Activated CD8-positive, alpha-beta T cell treated with anti-CD3 and anti-CD28 coated beads, Interleukin-2, amount 10 ng/mL, durations not matched to agents 7 days and 5 days (primary cell): ENCODE data around the gene SRCAP. TPM values are rescaled to one million over a fixed set of nuclear protein-coding genes. Genes with fewer than 3 reads are reported as not detected.

Source experiments
- ATAC-seq: fragments of 150-1000 bp; cut with Tn5 transposase; one replicate; pipeline ENCODE4 v1.10.0; 2021; ENCODE audit warnings: moderate library complexity
- CTCF ChIA-PET: fragments of 350-600 bp; sonication (Branson Sonifier 250); formaldehyde crosslinking; loops from one replicate; lab custom pipeline; 2021; ENCODE audit warnings: antibody characterized with exemption; lab: Charles Lee
- POLR2A ChIA-PET: fragments of 350-600 bp; sonication (Branson Sonifier 250); formaldehyde crosslinking; loops from one replicate; lab custom pipeline; 2021; ENCODE audit warnings: antibody characterized with exemption; lab: Charles Lee
- DNase-seq: peaks from one replicate; pipeline ENCODE4 v3.0.0-alpha.2; 2020
- H3K27ac Mint-ChIP-seq: one replicate; pipeline ENCODE4 v1.8.0; 2021; ENCODE audit warnings: mild to moderate bottlenecking, mixed read lengths
- H3K27me3 Mint-ChIP-seq: one replicate; pipeline ENCODE4 v1.8.0; 2021; ENCODE audit warnings: low read depth, mixed read lengths
- H3K36me3 Mint-ChIP-seq: one replicate; pipeline ENCODE4 v1.8.0; 2021; ENCODE audit warnings: low read depth, mixed read lengths
- H3K4me1 Mint-ChIP-seq: one replicate; pipeline ENCODE4 v1.8.0; 2021; ENCODE audit warnings: low read depth, mixed read lengths
- H3K4me3 Mint-ChIP-seq: one replicate; pipeline ENCODE4 v1.8.0; 2021; ENCODE audit warnings: mild to moderate bottlenecking, mixed read lengths
- H3K9me3 Mint-ChIP-seq: one replicate; pipeline ENCODE4 v1.8.0; 2022; ENCODE audit warnings: mixed read lengths; ENCODE audit not compliant: insufficient read depth
- total RNA-seq, 2 experiments: library from RNA; stranded (reverse); gene quantifications; one replicate each; pipeline ENCODE4 v1.2.3, GENCODE V29; 2021

The SRCAP gene
- total RNA-seq, 2 experiments from 2014 or later: 75.2 to 76.0 TPM

- POLR2A ChIA-PET: interaction anchor here (0.7 kb wide), 1 partner anchor 21 kb away, joined by 3 read pairs; no protein-coding TSS in a partner anchor
- no peaks in the 10 kb centered on the region for H3K9me3 Mint-ChIP-seq
- H3K27ac Mint-ChIP-seq: no peak overlapping the region
- DNase-seq (no peak), ATAC-seq (no peak)
- H3K27me3 Mint-ChIP-seq: no peaks in the 10 kb centered on the region
- H3K36me3 Mint-ChIP-seq: peaks cover 6% of the 10 kb centered on the region
- CTCF ChIA-PET: interaction anchor here (1.3 kb wide), 1 partner anchor 64 kb away, joined by 3 read pairs; no protein-coding TSS in a partner anchor
- no peak overlapping the region for H3K4me3 Mint-ChIP-seq
- peaks cover 8% of the 10 kb centered on the region for H3K4me1 Mint-ChIP-seq
Observed at GRCh38 chr16:30780549-30780948, 81.6 kb downstream of the SRCAP start.

DNA sequence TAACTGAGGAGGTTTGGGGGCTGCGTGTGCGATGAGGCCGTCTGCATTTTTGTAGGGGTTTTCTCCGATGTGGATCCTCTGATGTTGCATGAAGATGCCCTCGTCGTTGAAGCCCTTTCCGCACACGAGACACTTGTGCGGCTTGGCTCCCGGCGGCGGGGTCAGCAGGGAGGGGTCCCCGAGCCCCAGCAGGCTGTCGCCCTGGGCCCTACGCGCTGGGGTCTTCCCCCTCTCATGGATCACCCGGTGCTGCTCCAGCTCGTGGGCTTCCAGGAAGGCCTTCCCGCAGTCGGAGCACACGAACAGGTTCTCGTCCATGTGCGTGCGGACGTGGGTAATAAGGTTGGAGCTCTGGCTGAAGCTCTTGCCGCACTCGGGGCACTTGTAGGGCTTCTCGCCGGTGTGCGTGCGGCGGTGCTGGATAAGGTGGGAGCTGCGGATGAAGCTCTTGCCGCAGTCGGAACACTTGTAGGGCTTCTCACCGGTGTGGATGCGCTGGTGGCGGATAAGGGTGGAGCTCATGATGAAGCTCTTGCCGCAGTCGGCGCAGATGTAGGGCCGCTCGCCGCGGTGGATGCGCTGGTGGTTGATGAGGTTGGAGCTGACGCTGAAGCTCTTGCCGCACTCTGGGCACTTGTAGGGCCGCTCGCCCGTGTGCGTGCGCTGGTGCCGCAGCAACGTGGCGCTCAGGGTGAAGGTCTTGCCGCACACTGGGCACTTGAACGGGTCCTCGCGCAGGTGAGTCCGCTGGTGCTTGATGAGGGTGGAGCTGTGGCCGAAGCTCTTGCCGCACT lies 83.7 kb downstream of the SRCAP start:
- ATAC-seq (no peak), DNase-seq (no peak)
- CTCF ChIA-PET: interaction anchor here (1.2 kb wide), 1 partner anchor 62 kb away, joined by 5 read pairs; no protein-coding TSS in a partner anchor
- POLR2A ChIA-PET: interaction anchor here (1.1 kb wide), 1 partner anchor 17 kb away, joined by 3 read pairs; no protein-coding TSS in a partner anchor
- Mint-ChIP-seq H3K9me3 (no peaks in the 10 kb centered on the region), H3K27me3 (peaks cover 6% of the 10 kb centered on the region), H3K36me3 (peaks cover 3% of the 10 kb centered on the region), H3K4me1 (peaks cover 7% of the 10 kb centered on the region), H3K4me3 (no peak overlapping the region), H3K27ac (no peak overlapping the region)

GRCh38 chr16:30783280-30784109 lies 84.5 kb downstream of the SRCAP start:
- Mint-ChIP-seq H3K27me3 (peaks cover 9% of the 10 kb centered on the region), H3K9me3 (no peaks in the 10 kb centered on the region), H3K4me1 (peaks cover 10% of the 10 kb centered on the region), H3K27ac (no peak overlapping the region), H3K4me3 (no peak overlapping the region), H3K36me3 (peaks cover 3% of the 10 kb centered on the region)
- ATAC-seq (no peak), DNase-seq (no peak)
- POLR2A ChIA-PET: interaction anchor here (1.2 kb wide), 1 partner anchor 31 kb away, joined by 3 read pairs; no protein-coding TSS in a partner anchor
- CTCF ChIA-PET: no interaction called here

DNA sequence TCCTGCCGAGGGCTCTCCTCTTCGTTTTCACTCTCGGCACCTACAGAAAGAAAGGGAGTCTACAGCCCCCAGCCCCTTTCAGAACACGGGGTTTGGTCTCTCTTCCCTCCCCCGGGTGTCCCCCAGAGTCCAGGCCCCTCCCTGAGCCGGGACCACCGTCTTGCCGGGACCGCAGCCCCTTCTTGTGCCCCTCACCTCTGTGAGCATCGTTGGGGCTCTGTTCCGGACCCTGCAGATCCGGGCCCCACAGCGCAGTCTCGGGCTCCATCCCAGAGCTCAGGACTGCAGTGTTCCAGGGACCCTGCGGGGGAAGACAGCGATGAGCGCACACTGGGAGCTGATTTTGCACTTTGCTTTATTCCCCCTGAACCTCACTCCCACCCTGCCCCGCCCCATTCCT lies 85.2 kb downstream of the SRCAP start:
- ChIA-PET POLR2A (interaction anchor here (1.2 kb wide), 1 partner anchor 30 kb away, joined by 3 read pairs; no protein-coding TSS in a partner anchor), CTCF (interaction anchor here (1.0 kb wide), 1 partner anchor 60 kb away, joined by 6 read pairs; no protein-coding TSS in a partner anchor)
- DNase-seq: no peak
- no peak for ATAC-seq
- Mint-ChIP-seq H3K27me3 (peaks cover 9% of the 10 kb centered on the region), H3K4me3 (no peak overlapping the region), H3K4me1 (peaks cover 10% of the 10 kb centered on the region), H3K9me3 (no peaks in the 10 kb centered on the region), H3K27ac (no peak overlapping the region), H3K36me3 (peaks cover 3% of the 10 kb centered on the region)

- no peaks in the 10 kb centered on the region for H3K9me3 Mint-ChIP-seq
- ATAC-seq (no peak), DNase-seq (no peak)
- H3K36me3 Mint-ChIP-seq: peaks cover 3% of the 10 kb centered on the region
- ChIA-PET POLR2A (interaction anchor here (1.1 to 1.2 kb wide), 2 partner anchors 9 to 29 kb away, joined by 3 read pairs; no protein-coding TSS in a partner anchor), CTCF (interaction anchor here (0.8 to 1.0 kb wide), 2 partner anchors 59 to 117 kb away, joined by 3 to 6 read pairs; no protein-coding TSS in a partner anchor)
- H3K4me1 Mint-ChIP-seq: peaks cover 10% of the 10 kb centered on the region
- H3K27ac Mint-ChIP-seq: no peak overlapping the region
- peak overlapping the region; percentile 59 for H3K4me3 Mint-ChIP-seq
- peaks cover 9% of the 10 kb centered on the region for H3K27me3 Mint-ChIP-seq
Observed at GRCh38 chr16:30785126-30786106, 86.4 kb downstream of the SRCAP start.

DNA sequence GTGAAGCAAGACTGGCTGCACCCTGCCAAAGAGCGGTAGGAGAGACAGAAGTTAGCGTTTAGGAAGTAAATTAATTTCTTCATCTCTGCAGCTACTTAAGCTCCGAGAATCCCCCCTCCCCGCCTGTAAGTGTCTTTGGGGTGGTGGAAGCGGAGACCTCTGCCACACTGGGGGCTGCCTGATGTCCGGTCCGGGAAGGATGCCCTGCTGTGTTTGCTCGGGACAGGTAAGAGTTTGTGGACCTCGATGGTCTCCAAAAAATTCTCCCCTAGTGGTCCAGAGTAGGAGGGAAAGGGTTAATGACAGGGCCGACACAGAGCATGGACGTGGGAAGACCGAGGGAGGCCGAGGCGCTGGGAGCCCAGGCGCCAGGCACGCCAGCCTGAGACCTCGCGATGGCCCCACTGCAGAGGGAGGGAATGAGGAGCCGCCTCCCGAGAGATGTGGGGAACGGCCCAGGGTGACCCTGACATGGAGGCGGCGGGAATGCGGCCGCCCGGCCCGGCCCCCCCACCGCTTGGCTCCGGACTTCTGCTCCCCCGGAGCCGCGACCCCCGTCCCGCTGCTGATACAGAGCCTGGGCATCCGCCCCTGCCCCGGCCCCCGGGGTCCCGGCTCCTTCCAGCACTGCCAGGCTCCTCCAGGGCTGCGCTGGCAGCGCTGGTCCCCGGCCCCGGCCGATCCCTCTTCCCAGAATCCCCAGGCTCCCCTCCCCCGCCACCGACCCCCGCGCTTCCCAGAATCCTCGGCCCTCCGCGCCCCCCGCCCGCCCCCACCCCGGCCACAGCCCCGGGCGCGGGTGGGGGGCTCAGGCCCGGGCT lies 87.4 kb downstream of the SRCAP start:
- Mint-ChIP-seq H3K27me3 (peaks cover 9% of the 10 kb centered on the region), H3K36me3 (peaks cover 3% of the 10 kb centered on the region), H3K9me3 (no peaks in the 10 kb centered on the region), H3K4me3 (peak overlapping the region; percentile 59), H3K27ac (no peak overlapping the region), H3K4me1 (peaks cover 10% of the 10 kb centered on the region)
- ATAC-seq (peak; percentile 70), DNase-seq (no peak)
- POLR2A ChIA-PET: no interaction called here
- CTCF ChIA-PET: no interaction called here

- POLR2A ChIA-PET: no interaction called here
- H3K4me1 Mint-ChIP-seq: peaks cover 10% of the 10 kb centered on the region
- DNase-seq (no peak), ATAC-seq (peak; percentile 55)
- peak within 1 kb of the TSS; percentile 76 for H3K4me3 Mint-ChIP-seq
- H3K9me3 Mint-ChIP-seq: no peaks in the 10 kb centered on the region
- H3K36me3 Mint-ChIP-seq: peaks cover 3% of the 10 kb centered on the region
- CTCF ChIA-PET: interaction anchor here (0.7 kb wide), 1 partner anchor 28 kb away, joined by 3 read pairs; no protein-coding TSS in a partner anchor
- peaks cover 9% of the 10 kb centered on the region for H3K27me3 Mint-ChIP-seq
- H3K27ac Mint-ChIP-seq: no peak within 1 kb of the TSS
Observed at GRCh38 chr16:30786936-30787612, 88.1 kb downstream of the SRCAP start, which contains the start of gene ZNF629. ZNF629 (minus strand) TSS chr16:30787205; CDS start chr16:30784482, 2,723 bp downstream.

GRCh38 chr16:30787613-30788378 lies 88.8 kb downstream of the SRCAP start:
- H3K4me3 Mint-ChIP-seq: peak overlapping the region; percentile 76
- peaks cover 9% of the 10 kb centered on the region for H3K27me3 Mint-ChIP-seq
- CTCF ChIA-PET: interaction anchor here (0.7 to 1.3 kb wide), 2 partner anchors 27 kb away, joined by 3 read pairs; no protein-coding TSS in a partner anchor
- H3K9me3 Mint-ChIP-seq: no peaks in the 10 kb centered on the region
- no peak overlapping the region for H3K27ac Mint-ChIP-seq
- peaks cover 3% of the 10 kb centered on the region for H3K36me3 Mint-ChIP-seq
- POLR2A ChIA-PET: no interaction called here
- DNase-seq: no peak
- H3K4me1 Mint-ChIP-seq: peaks cover 10% of the 10 kb centered on the region
- ATAC-seq: no peak
